HG02852 (cell line): ENCODE data around the gene ZNF747.
"Not testable (repeated sequence)": the region's sequence is repeated elsewhere in the genome, so short reads cannot be mapped to it uniquely, and the experiment has no call there.

Experiments used
- ATAC-seq: cut with Tn5 transposase; IDR thresholded peaks from one replicate; pipeline ENCODE4 v1.9.1; 2021; ENCODE audit warnings: mild to moderate bottlenecking, moderate library complexity; ENCODE audit not compliant: unreplicated experiment

Gene ZNF747

DNA sequence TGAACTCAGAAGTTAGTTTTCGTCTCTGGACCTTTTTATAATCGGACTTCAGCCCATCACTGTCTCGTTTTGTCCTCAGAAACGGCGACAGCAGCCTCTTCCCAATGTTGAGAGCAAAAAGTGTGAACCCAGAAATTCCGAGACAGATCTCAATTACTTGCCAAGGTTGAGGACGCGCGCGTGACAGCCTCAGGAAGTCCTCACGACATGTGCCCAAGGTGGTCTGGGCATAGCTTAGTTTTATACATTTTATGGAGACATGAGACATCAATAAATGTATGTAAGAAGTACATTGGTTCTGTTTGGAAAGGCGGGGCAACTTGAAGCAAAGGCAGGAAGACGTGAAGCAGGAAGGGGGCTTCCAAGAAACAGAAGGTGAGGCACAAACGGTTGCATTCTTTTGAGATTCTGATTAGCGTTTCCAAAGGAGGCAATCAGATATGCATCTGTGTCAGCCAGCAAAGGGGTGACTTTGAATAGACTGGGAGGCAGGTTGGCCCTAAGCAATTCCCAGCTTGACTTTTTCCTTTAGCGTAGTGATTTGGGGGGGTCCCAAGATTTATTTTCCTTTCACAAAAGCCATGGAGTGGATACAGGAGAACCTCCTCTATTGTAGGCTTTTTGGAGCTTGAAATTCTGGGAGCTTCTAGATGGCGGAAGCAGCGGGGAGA is 583 bp upstream of the ZNF747 start:
- peak; percentile 23 for ATAC-seq

DNA sequence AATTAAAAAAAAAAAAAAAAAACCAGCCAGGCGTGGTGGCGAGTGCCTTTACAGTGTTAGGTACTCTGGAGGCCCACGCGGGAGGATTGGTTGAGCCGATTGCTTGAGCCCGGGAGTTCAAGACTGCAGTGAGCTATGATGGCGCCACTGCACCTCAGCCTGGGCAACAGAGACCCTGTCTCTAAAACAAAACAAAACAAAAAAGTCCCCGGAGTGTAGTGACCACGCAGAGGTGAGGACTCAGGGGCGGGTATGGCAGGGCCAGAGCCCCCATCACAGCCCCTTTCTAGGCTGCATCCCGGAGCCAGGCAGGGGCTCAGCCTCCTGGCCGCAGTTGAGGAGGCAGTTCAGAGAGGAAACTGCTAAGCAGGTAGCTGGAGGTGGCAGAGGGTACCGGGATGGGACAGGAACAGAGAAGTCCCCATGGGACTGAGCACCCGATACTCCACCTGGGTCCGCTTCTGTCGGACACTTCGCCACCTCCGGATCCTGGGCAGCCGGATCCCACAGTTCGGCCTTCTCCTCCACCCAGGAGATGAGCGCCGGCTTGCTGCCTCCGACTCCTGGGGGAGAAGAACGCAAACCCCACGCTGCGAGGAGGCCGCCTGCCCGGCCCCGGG is 800 bp downstream of the ZNF747 start:
- ATAC-seq, result no peak

DNA sequence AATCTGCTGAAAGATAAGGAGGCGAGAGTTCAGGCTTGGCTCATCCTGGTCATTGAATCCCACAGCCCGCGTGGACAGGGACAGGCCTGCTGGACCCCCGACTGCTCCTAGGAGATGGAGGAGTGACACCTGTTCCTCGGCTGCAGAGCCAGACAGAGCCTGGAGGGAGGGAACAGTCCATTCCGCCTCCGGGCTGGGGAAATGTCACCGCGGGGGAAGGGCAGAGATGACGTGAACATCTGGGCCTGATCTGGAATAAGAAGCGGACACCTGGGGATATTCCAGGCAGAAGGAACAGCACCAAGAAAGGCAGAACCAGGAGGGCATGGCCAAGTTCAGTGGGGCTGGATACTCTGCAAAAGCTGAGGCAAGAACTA is 1.5 kb downstream of the ZNF747 start:
- ATAC-seq, result no peak

DNA sequence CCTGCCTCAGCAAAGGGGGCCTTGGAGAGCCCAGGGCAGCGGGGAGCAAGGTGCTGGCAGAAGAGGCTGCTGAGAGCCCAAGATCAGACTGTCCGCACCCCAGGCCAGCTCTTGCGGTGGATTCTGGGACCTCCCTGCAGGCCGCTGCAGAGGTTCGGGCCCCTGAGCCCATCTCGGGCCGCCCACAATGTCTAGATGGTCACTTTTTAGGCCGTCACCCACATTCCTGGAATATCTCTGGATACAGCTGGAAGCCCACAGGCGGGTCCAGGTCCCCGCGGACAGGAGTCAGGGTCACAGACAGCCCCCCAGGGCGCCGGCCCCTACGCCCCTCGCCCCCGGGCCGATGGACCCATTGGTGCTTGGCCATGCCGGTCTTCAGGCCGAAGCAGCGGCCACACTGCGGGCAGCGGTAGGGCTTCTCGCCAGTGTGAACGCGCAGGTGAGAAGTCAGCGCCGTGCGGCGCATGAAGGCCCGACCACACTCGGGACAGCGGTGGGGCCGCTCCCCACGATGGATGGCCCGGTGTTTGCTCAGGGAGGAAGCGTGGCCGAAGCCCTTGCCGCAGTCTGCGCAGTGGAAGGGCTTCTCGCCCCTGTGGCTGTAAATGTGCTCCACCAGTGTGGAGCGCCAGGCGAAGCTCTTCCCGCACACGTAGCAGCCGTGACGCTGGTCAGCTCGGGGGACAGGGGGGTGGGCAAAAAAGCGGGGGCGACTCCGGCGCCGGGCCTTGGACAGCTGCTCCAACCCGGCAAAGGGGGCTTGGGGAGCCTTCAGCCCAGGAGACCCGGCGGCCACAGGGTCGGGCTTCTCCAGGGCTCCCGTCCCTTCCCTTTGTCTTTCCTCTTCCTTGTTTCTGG is 2.1 kb downstream of the ZNF747 start:
- no peak for ATAC-seq

DNA sequence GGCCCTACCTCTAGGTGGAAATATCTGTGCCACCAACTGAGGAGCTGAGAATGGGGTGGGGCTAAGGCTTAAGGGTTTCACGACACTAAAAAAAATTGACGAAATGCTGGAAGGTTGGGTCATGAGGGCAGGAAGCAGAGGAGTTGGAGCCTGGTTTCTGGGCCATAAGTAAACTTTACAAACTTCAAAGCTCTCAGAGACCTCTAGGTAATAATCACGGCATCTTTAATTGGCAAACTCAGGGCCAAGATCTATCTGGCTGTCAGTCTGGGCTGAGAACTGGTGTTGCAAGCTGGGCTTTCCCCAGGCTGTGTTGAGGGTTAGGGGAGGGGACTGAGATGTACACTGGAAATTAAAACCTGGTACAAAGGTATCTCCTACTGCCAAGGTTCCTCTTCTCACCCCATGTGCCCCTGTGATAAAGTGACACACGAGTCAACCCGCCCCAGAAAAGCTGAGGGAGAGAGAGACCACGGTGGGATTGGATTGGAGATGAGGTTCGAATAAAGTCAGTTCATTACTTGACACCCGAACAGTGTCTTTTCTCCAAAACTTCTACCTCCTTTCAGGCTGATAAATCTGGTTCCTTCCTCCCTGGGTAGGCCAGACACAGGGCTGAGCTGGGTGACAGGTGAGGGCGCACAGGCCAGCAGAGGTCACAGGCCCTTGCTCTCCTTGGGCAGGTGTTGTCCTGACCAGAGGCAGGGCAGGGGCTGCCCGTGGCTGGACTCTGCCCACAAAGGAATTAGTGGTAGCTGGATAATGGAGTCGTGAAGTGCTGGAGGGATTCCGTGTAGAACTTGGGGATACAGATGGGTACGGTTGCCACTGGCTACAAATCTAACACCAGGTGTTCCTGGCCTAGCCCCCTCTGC is 4.3 kb downstream of the ZNF747 start:
- ATAC-seq, result no peak

DNA sequence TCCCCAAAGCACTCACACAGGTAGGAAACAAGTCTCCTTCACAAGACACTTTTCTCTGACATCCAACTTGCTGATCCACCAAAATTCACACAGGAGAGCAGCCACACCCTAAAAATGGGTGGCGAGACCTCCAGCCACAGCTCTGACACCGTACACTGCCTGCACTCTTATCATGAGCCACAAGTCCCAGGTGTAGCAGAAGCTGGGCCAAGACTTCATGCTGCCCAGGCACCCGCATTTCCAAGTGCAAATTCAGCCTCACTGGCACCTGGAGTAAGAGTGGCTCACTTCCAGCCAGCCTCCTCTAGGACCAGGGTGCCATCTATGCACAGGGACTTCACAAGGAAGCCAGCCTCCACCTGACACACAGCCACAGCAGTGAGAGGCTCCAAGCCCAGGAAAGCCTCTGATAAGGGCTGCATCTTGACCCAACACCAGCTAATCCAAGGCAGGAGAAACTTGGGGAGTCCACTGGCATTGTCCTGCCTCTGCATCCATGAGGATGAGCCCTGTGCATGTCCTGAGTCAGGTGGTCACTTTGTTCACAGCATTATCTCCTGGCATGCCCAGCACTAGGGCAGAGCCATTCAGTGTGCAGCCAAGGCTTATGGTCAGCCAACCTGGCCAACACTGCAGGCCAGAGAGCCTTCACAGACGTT is 5.7 kb downstream of the ZNF747 start:
- ATAC-seq, result no peak

DNA sequence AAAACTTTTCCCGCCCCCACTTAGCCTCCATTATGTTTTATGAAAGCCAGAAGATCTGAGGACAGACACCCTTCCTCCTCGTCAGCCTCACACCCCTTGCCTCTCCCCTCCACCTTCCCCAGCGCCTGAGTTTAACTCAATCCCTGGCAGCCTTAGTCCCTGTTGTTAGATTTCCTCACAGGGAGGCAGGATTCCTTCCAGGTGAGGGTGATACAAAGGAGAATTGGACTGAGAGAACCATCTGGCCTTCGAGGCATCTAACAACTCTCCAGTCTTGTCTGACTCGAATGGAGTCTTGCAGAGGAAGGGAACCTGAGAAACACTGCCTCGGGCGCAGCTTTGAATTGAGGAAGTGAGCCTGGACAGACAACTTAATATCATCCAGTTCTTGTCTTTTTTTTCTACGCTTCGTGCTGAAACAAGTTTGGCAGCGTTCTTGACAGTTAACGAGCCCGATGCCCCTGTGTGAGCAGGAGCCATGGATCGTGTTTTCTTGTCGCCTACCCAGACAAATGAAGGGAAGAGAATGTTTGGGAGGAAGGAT is 7.0 kb downstream of the ZNF747 start:
- ATAC-seq, result no peak

DNA sequence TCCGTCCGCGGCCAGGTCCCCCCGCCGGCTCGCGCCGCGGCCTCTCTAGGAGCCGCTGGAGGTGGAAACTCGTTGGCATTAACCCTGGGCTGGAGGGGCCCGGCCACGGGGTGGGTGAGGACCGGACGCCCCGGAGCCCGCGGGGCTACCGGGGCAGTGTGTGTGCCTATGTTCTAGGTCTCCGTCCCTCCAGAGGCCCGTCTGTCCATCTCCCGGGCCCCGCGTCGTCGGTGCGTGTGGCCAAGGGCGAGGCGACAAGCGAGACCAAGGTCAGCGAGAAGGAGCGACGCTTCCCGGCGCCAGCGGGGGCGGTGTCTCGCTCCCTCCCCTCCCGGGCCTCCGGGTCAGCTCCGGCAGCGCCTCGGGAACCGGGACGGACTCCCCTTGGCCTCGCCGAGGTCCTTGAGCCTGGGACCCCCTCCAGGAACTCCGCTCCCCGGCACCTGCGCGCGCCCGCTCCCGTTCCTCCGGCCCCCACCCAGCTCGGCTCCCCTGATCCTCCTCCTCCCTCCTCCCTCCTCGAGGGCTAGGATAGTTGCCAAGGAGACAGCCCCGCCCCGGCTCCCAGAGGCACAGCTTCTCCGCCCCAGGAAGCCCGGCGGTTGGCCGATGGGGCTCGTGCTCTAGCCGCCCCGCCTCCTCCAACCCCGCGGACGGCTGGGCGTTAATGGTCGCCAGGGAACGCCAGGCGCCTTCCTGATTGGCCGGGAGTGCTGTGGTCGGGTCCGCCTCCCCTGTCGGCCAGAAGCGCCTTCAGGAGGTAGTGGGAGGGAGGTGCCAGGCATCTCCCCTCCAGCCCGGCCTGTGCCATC is 7.6 kb downstream of the ZNF747 start:
- peak; percentile 79 for ATAC-seq

DNA sequence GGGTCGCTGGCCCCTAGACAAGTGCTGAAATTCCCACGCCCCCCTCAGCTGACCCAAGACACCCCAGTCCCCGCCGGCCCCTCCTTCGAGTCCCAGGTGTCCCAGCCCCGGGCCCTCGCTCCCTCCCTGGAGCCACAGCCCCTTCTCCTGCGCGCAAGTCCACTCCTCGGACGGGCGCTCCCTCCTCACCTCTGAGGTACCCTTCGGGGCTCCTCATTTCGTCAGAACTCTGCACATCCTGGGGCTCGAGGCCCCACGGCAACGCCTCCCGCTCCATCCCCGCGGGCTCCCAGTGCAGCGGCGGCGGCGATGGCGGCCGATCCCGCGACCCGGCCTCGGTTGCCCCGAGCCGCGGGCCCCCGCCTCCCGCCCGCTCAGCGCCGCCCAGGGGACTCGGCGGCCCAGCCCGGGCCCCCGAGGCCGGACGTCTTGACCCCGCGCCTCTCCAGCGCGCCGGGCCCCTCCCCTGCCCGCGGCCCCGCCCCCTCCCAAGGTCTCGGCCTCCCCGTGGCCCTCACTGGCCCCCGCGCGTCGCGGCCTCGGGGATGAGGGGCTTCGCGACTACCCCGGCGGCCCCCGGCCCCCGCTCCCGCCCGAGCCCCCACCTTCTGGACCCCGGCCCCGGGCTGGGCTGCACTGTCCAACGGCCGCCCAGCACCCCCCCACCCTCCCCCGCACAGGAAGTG is 8.4 kb downstream of the ZNF747 start, which contains the start of gene ZNF768:
Gene ZNF768, minus strand, starts transcription at position 430 of the 686 bp plus-strand sequence. Its CDS starts 153 bp downstream, at position 277.
- no peak for ATAC-seq

DNA sequence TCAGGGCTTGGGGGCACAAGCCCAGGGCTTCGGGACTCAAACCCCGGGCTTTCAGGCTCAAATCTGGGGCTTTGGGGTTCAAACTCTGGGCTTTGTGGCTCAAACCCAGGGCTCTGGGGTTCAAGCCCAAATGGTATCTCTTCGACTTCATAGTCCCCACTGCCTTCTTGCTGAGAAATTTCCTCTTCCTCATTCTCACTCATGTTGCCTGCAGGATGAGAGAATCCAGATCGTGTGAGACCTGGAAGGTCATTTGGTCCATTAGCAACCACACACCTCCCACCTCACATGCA is 8.9 kb downstream of the ZNF747 start:
- ATAC-seq, result no peak

DNA sequence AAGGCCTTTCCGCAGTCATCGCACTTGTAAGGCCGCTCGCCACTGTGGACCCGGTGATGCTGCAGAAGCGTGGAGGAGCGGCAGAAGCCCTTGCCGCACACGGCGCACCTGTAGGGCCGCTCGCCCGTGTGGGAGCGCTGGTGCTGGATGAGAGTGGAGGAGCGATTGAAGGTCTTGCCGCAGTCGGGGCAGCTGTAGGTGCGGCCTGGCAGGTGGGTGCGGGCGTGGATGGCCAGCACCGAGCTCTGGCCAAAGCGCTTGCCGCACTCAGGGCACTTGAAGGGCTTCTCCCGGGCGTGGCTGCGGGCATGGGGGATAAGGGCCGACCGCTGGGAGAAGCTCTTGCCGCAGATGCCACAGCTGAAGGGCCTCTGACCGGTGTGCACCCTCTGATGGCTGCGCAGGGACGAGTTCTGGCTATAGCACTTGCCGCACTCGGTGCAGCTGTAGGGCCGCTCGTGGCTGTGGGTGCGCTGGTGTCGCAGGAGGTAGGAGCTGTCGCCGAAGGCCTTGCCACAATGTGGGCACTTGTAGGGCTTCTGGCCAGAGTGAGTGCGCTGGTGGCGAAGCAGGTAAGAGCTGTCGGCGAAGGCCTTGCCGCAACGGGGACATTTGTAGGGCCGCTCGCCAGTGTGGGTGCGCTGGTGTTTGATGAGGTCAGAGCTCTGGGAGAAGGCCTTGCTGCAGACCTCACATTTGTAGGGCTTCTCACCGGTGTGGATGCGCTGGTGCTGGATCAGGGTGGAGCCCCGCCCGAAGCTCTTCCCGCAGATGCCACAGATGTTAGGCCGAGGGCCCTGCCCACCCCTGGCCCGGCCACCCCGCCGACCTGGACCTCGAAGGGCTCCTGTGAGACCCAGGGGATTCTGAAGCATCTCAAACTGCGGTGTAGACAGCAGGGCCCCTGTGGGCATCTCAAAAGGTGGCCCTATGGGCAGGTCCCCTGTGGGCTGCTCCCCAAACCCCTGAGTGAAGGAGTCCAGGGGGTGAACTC is 9.8 kb downstream of the ZNF747 start:
- no peak for ATAC-seq

DNA sequence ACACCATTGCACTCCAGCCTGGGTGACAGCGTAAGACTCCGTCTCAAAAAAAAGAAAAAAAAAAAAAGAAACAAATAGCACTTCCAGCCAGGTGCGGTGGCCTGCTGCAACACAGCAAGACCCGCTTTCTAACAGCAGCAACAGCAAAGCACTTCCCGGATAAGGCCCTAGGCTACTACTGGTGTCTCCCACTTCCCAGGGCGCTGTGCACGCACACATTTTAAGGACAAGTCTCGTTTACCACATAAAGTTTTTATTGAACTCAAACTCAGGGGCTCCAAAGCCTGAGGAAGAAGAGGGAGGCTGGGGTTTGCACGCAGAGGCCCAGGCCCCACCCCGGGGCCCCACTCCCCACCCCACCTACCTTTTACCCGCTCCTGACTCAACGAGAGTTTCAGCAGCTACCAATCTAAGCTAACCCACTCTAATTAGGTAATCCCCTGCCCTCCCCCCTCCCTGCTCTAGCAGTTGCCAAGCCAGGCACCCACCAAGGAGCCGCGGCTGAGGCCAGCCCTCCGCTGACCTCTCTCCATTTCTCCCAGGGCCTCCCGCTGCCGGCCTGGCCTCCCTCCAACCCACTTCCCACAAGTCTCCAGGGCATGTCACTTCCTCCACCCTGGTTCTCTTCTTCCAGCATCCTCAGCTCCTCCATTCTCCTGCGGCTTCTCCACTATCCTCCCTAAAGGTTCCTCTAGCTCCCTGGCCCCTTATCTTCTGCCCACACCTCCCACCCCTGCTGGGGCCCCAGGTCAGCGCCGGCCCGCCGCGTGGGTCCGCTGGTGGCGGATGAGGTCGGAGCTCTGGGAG is 10.7 kb downstream of the ZNF747 start:
- no peak for ATAC-seq

DNA sequence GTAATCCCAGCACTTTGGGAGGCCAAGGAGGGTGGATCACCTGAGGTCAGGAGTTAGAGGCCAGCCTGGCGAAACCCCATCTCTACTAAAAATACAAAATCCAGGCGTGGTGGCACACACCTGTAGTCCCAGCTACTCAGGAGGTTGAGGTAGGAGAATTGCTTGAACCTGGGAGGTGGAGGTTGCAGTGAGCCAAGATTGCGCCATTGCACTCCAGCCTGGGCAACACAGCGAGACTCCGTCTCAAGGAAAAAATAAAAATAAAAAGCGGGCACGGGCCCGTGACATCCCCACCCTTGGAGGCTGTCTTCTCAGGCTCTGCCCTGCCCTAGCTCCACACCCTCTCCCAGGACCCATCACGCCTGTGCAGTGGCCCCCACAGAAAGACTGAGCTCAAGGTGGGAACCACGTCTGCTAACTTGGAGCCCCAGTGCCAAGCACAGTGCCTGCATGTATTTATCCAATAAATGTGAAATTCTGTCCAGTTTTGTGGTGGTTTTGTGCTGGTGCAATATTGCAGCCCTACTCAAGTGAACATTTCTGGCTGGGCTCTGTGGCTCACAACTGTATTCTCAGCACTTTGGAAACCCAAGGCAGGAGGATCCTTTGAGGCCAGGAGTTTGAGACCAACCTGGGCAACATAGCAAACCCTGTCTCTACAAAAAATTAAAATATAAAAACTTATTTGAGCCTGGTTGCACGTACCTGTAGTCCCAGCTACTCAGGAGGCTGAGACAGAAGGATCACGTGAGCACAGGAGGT is 11.8 kb downstream of the ZNF747 start:
- not testable (repeated sequence) for ATAC-seq

DNA sequence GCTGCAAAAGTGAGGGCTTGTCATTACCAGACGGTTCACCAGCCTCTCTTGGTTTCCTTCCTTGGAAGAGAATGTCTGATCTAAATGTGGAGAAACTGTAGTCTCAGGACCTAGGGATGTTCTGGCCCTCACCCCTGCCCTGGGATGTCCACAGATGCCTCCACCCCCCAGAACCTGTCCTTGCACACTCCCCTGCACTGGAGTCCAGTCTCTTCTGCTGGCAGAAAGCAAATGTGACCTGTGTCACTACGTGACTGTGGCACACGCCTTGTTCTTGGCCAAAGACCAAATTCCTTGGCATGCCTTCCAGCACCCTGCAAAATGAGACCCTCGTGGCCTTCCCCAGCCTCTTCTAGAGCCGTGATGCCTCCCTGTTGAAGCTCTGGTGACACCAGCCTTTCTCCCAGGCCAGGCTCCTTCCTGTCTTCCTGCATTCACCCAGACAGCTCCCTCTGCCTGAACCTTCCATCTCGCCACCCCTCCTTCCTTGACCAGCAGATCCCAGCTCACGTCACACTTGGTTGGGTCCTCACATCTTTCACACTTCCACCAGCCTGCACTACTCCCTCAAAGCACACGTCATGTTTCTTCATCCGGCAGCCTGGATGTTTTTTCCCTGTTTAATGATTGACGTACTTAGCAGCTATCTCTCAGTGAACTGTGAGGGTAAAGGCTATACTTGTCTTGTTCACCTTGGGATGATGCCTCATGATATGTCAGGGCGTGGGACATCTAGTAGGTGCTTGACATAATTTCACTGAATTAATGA is 12.6 kb downstream of the ZNF747 start:
- ATAC-seq, result no peak

DNA sequence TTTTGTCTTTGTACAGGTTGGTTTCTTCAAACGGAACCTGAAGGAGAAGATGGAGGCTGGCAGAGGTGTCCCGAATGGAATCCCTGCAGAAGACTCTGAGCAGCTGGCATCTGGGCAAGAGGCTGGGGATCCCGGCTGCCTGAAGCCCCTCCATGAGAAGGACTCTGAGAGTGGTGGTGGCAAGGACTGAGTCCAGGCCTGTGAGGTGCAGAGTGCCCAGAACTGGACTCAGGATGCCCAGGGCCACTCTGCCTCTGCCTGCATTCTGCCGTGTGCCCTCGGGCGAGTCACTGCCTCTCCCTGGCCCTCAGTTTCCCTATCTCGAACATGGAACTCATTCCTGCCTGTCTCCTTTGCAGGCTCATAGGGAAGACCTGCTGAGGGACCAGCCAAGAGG is 13.2 kb downstream of the ZNF747 start:
- ATAC-seq, result no peak
